Body of pancreas (tissue), 4 donors: Measurements from ENCODE around the gene FYB2. TPM values are rescaled to one million over a fixed set of nuclear protein-coding genes. Genes with fewer than 3 reads are reported as not detected.

ENCODE experiments used
- ATAC-seq: fragments of 150-250 bp; one replicate; pipeline ENCODE4 v1.9.1; 2016
- DNase-seq, 4 donors: peaks; one replicate each; pipeline ENCODE4 v3.0.0-alpha.2; 2019
- H3K27ac ChIP-seq, 4 donors: fragments of 200-600 bp; sonication (generic); 1 replicate in 3 of 4; 2 replicates in 1 of 4; pipeline versions ENCODE4 v1.5.1 to v1.6.1; 2016 to 2019; ENCODE audit warnings: mild to moderate bottlenecking in 1 of 4, mixed read lengths in 1 of 4, moderate library complexity in 1 of 4
- H3K27me3 ChIP-seq, 2 donors: fragments of 200-600 bp; sonication (generic); one replicate each; pipeline ENCODE4 v1.6.0; 2016; ENCODE audit warnings: mild to moderate bottlenecking in 1 of 2
- H3K36me3 ChIP-seq, 2 donors: fragments of 200-600 bp; sonication (generic); replicated peaks in 1 of 2; 2 replicates each; pipeline ENCODE4 v1.5.1; 2016; ENCODE audit warnings: low read depth in 2 of 2; ENCODE audit not compliant: insufficient read depth in 1 of 2
- H3K4me1 ChIP-seq: fragments of 200-600 bp; sonication (generic); one replicate; pipeline ENCODE4 v1.6.0; 2016
- H3K4me3 ChIP-seq, 2 donors: fragments of 200-600 bp; sonication (generic); 1 replicate in 1 of 2; 2 replicates in 1 of 2; pipeline ENCODE4 v1.5.1; 2016 to 2019
- H3K9me3 ChIP-seq, 3 donors: fragments of 200-600 bp; sonication (generic); 1 replicate in 2 of 3; 2 replicates in 1 of 3; pipeline ENCODE4 v1.5.1; 2016
- CTCF ChIP-seq, 7 experiments: fragments of 450-650 bp in 4 of 7; fragments of 200-600 bp in 3 of 7; sonication (generic) in 3 of 7; IDR thresholded peaks; one replicate each; pipeline ENCODE4 v1.5.1; 2016 to 2019; ENCODE audit warnings: antibody characterized with exemption in 7 of 7
- POLR2A ChIP-seq, 3 donors: fragments of 450-650 bp; IDR thresholded peaks; one replicate each; pipeline ENCODE4 v1.6.1; 2016; ENCODE audit warnings: antibody characterized with exemption in 3 of 3, mild to moderate bottlenecking in 2 of 3
- WGBS, 2 donors: methylation state at CpG; one replicate each; pipeline ENCODE4 v1.1.5; 2017; 5-methylcytosine and 5-hydroxymethylcytosine counted together
- intact Hi-C: fragments of 100-400 bp; cut with DNase I; formaldehyde crosslinking; loops from one replicate; pipeline ENCODE4 v1.15.1; 2023
- total RNA-seq, 2 donors: library from RNA; depleted of rRNA; stranded (reverse); fragments of >200 nt; gene quantifications; one replicate each; pipeline ENCODE4 v1.1.0, GENCODE V29; 2016

Gene FYB2
- total RNA-seq, 2 donors from 2014 or later = 2.3 to 3.4 TPM

- TF ChIP-seq CTCF (IDR thresholded peaks at IDR 0.05) = no peak
- TF ChIP-seq POLR2A (IDR thresholded peaks at IDR 0.05) = no peak
- WGBS, 2 donors = 67 to 69% methylated on average over 1 of the region's 1 CpG
- DNase-seq = no peak
- Histone ChIP-seq H3K4me1 (no peaks in the 10 kb centered on the region), H3K27me3 (no peaks in the 10 kb centered on the region), H3K9me3 (no peaks in the 10 kb centered on the region), H3K27ac (no peak overlapping the region), H3K36me3 (no peaks in the 10 kb centered on the region), H3K4me3 (no peak overlapping the region)
- no peak for ATAC-seq
- intact Hi-C loops = no loop called here
These were observed 100.0 kb downstream of the FYB2 start for GRCh38 chr1:56719171-56719570.

GRCh38 chr1:56715156-56715555 is 104.0 kb downstream of the FYB2 start:
- Histone ChIP-seq H3K36me3 (no peaks in the 10 kb centered on the region), H3K27ac (no peak overlapping the region), H3K27me3 (no peaks in the 10 kb centered on the region), H3K9me3 (no peaks in the 10 kb centered on the region), H3K4me1 (no peaks in the 10 kb centered on the region), H3K4me3 (no peak overlapping the region)
- DNase-seq (no peak), ATAC-seq (no peak)
- WGBS, 2 donors = 35% methylated on average over 1 of the region's 1 CpG
- no peak for TF ChIP-seq POLR2A (IDR thresholded peaks at IDR 0.05)
- no peak for TF ChIP-seq CTCF (IDR thresholded peaks at IDR 0.05)
- intact Hi-C loops = no loop called here

- H3K27ac ChIP-seq = no peak overlapping the region
- no peaks in the 10 kb centered on the region for H3K9me3 ChIP-seq
- H3K4me3 ChIP-seq = no peak overlapping the region
- H3K27me3 ChIP-seq = no peaks in the 10 kb centered on the region
- H3K4me1 ChIP-seq = no peaks in the 10 kb centered on the region
- intact Hi-C loops = no loop called here
- DNase-seq = no peak
- H3K36me3 ChIP-seq = no peaks in the 10 kb centered on the region
- TF ChIP-seq POLR2A (IDR thresholded peaks at IDR 0.05) (no peak), CTCF (IDR thresholded peaks at IDR 0.05) (no peak)
- ATAC-seq = no peak
- 88 to 90% methylated on average over 1 of the region's 1 CpG for WGBS, 2 donors
These were observed 106.1 kb downstream of the FYB2 start for GRCh38 chr1:56713112-56713511.

- DNase-seq (no peak), ATAC-seq (no peak)
- WGBS, 2 donors = 43 to 46% methylated on average over 1 of the region's 1 CpG
- H3K27ac ChIP-seq = no peak overlapping the region
- no peaks in the 10 kb centered on the region for H3K4me1 ChIP-seq
- intact Hi-C loops = no loop called here
- TF ChIP-seq CTCF (IDR thresholded peaks at IDR 0.05) (no peak), POLR2A (IDR thresholded peaks at IDR 0.05) (no peak)
- no peaks in the 10 kb centered on the region for H3K9me3 ChIP-seq
- H3K36me3 ChIP-seq = no peaks in the 10 kb centered on the region
- H3K27me3 ChIP-seq = no peaks in the 10 kb centered on the region
- H3K4me3 ChIP-seq = no peak overlapping the region
These were observed 107.1 kb downstream of the FYB2 start for GRCh38 chr1:56712150-56712549.

GRCh38 chr1:56710646-56711045 is 108.6 kb downstream of the FYB2 start:
- intact Hi-C loops = no loop called here
- no peak for ATAC-seq
- H3K4me3 ChIP-seq = no peak overlapping the region
- no peaks in the 10 kb centered on the region for H3K36me3 ChIP-seq
- no peaks in the 10 kb centered on the region for H3K9me3 ChIP-seq
- H3K27me3 ChIP-seq = no peaks in the 10 kb centered on the region
- no peaks in the 10 kb centered on the region for H3K4me1 ChIP-seq
- H3K27ac ChIP-seq = no peak overlapping the region
- no peak for DNase-seq
- TF ChIP-seq POLR2A (IDR thresholded peaks at IDR 0.05) (no peak), CTCF (IDR thresholded peaks at IDR 0.05) (no peak)
